Aorta (tissue), 5 donors: ENCODE data around the gene EPB41L4A. TPM values are rescaled to one million over a fixed set of nuclear protein-coding genes. Genes with fewer than 3 reads are reported as not detected.
"Not testable (repeated sequence)": the region's sequence is repeated elsewhere in the genome, so short reads cannot be mapped to it uniquely, and the experiment has no call there.

ENCODE experiments used
- ATAC-seq: fragments of 200-7000 bp; cut with Tn5 transposase; one replicate; pipeline ENCODE4 v1.9.1; 2022; ENCODE audit warnings: moderate library complexity; ENCODE audit not compliant: low FRiP score
- DNase-seq, 2 donors: peaks; one replicate each; pipeline ENCODE4 v3.0.0-alpha.2; 2020
- H3K27ac ChIP-seq, 2 donors: one replicate each; pipeline ENCODE4 v1.5.1; 2013; ENCODE audit warnings: low read length in 2 of 2, mild to moderate bottlenecking in 2 of 2, moderate library complexity in 2 of 2, control low read depth in 1 of 2, inconsistent platforms in 1 of 2, low read depth in 1 of 2
- H3K27me3 ChIP-seq, 2 donors: one replicate each; pipeline ENCODE4 v1.6.1; 2013; ENCODE audit warnings: control low read depth in 1 of 2, low read length in 1 of 2, mild to moderate bottlenecking in 1 of 2, moderate library complexity in 1 of 2; ENCODE audit not compliant: insufficient read depth in 2 of 2, control insufficient read depth in 1 of 2
- H3K36me3 ChIP-seq, 2 donors: one replicate each; pipeline ENCODE4 v1.6.1; 2013; ENCODE audit warnings: control low read depth in 1 of 2, low read length in 1 of 2, mild to moderate bottlenecking in 1 of 2; ENCODE audit not compliant: insufficient read depth in 2 of 2, control insufficient read depth in 1 of 2
- H3K4me1 ChIP-seq, 2 donors: one replicate each; pipeline ENCODE4 v1.6.1; 2013; ENCODE audit warnings: low read length in 2 of 2, control low read depth in 1 of 2, mild to moderate bottlenecking in 1 of 2, moderate library complexity in 1 of 2; ENCODE audit not compliant: insufficient read depth in 2 of 2, control insufficient read depth in 1 of 2
- H3K4me3 ChIP-seq, 2 donors: one replicate each; pipeline ENCODE4 v1.5.1; 2013; ENCODE audit warnings: low read length in 2 of 2, control low read depth in 1 of 2, mild to moderate bottlenecking in 1 of 2
- H3K9me3 ChIP-seq: one replicate; pipeline ENCODE4 v1.6.1; 2013; ENCODE audit warnings: mild to moderate bottlenecking, low read length; ENCODE audit not compliant: control insufficient read depth
- WGBS, 2 donors: extraction: QIAGEN DNeasy Blood & Tissue Kit; methylation state at CpG; one replicate each; pipeline ENCODE4 v1.1.7; 2013; 5-methylcytosine and 5-hydroxymethylcytosine counted together
- intact Hi-C, 2 donors: fragments of 100-400 bp; cut with DNase I; formaldehyde crosslinking; loops; one replicate each; pipeline versions ENCODE4 v1.14.2 to v1.15.0; 2022
- polyA plus RNA-seq, 2 donors: library from polyadenylated mRNA; stranded (reverse); fragments of 200-250 nt; gene quantifications; one replicate each; pipeline ENCODE4 v1.2.3, GENCODE V29; 2013
- total RNA-seq, 2 donors: library from RNA; stranded (reverse); fragmentation: NEBNext Ultra II Directional; extraction: Animal tissue kit (Norgen Biotek cat#: 25700); gene quantifications; one replicate each; pipeline ENCODE4 v1.2.1, GENCODE V29; 2021
- donor health status: healthy with polysubstance abuse.
- donor health status: Bipolar disorder and iron deficiency.
- donor health status: DM: no; HTN: no; CAD: no.
- donor health status: DM: no; HTN: no; CAD: no.
- donor health status: DM: yes; HTN: yes; CAD: no.

The EPB41L4A gene
- total and polyA plus RNA-seq, 4 donors: 4.4 to 39.3 (median 22.4) TPM

- Histone ChIP-seq H3K27ac (no peak overlapping the region), H3K9me3 (no peaks in the 10 kb centered on the region), H3K36me3 (no peaks in the 10 kb centered on the region), H3K4me1 (no peaks in the 10 kb centered on the region), H3K4me3 (no peak overlapping the region), H3K27me3 (no peaks in the 10 kb centered on the region)
- no peak for ATAC-seq
- DNase-seq: no peak
- intact Hi-C loops: no loop called here
- WGBS, 2 donors: 83 to 84% methylated on average over 2 of the region's 2 CpGs
Observed at GRCh38 chr5:112436144-112436543, 17.1 kb upstream of the EPB41L4A start.

- Histone ChIP-seq H3K27me3 (no peaks in the 10 kb centered on the region), H3K36me3 (no peaks in the 10 kb centered on the region), H3K4me3 (no peak overlapping the region), H3K9me3 (no peaks in the 10 kb centered on the region), H3K4me1 (no peaks in the 10 kb centered on the region), H3K27ac (no peak overlapping the region)
- ATAC-seq: no peak
- WGBS, 2 donors: 52 to 60% methylated on average over 1 of the region's 1 CpG
- DNase-seq: no peak
- intact Hi-C loops: no loop called here
Observed at GRCh38 chr5:112434641-112435040, 15.6 kb upstream of the EPB41L4A start.

DNA sequence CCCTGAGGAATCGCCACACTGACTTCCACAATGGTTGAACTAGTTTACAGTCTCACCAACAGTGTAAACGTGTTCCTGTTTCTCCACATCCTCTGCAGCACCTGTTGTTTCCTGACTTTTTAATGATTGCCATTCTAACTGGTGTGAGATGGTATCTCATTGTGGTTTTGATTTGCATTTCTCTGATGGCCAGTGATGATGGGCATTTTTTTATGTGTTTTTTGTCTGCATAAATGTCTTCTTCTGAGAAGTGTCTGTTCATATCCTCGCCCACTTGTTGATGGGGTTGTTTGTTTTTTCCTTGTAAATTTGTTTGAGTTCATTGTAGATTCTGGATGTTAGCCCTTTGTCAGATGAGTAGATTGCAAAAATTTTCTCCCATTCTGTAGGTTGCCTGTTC lies 7.1 kb upstream of the EPB41L4A start:
- intact Hi-C loops: not testable (repeated sequence)

GRCh38 chr5:112419986-112420864 lies 1.1 kb upstream of the EPB41L4A start:
- Histone ChIP-seq H3K9me3 (no peaks in the 10 kb centered on the region), H3K27ac (no peak overlapping the region), H3K36me3 (no peaks in the 10 kb centered on the region), H3K27me3 (no peaks in the 10 kb centered on the region), H3K4me3 (peak overlapping the region; percentile 48 to 73), H3K4me1 (no peaks in the 10 kb centered on the region)
- WGBS, 2 donors: 1 to 2% methylated on average over 51 to 64 of the region's 64 CpGs
- DNase-seq (peak; percentile 86 to 94), ATAC-seq (peak; percentile 96)
- intact Hi-C loops: loop anchor here (1.0 to 10.0 kb wide), 5 partner anchors 208 to 885 kb away; no protein-coding TSS in a partner anchor

More for the DNA sequence above, 7.1 kb upstream of the EPB41L4A start:
- DNase-seq, H3K36me3 ChIP-seq, H3K9me3 ChIP-seq, H3K4me3 ChIP-seq, ATAC-seq, H3K27me3 ChIP-seq, H3K4me1 ChIP-seq, H3K27ac ChIP-seq: not testable (repeated sequence)
- 93 to 96% methylated on average over 3 of the region's 3 CpGs for WGBS, 2 donors

DNA sequence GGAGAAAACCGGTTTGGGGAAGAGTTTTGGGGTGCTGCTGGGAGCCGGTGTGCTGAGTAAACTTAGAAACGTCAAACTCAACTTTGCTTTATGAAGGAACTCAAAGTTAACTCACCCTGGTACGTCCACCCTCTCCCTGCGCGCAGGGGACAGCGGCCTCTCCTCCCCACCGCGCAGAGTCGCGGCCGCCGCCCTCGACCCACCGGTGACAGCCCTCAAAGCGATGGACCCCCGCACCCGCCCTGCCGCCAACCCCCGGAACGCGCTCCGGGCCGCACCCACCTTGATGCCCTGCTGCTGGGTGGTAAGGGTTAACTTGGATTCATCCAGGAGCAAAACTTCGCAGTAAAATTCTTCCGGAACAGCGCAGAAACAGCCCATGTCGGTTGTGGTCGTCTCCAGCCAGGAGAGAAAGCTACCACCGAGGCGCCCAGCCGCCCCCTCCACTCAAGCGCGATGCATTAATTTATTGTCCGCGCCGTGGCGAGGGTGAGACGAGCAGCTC lies 366 bp downstream of the EPB41L4A start:
- intact Hi-C loops: loop anchor here (10.0 kb wide), 2 partner anchors 244 to 884 kb away; no protein-coding TSS in a partner anchor
- WGBS, 2 donors: 1% methylated on average over 37 to 39 of the region's 39 CpGs
- Histone ChIP-seq H3K4me3 (peak overlapping the region; percentile 48 to 73), H3K27ac (peak overlapping the region in 1 of 2 donors; percentile 37), H3K27me3 (no peaks in the 10 kb centered on the region), H3K4me1 (no peaks in the 10 kb centered on the region), H3K9me3 (no peaks in the 10 kb centered on the region), H3K36me3 (no peaks in the 10 kb centered on the region)
- ATAC-seq (peak; percentile 34), DNase-seq (peak; percentile 45 to 77)

GRCh38 chr5:112417931-112418658 lies 982 bp downstream of the EPB41L4A start:
- no peaks in the 10 kb centered on the region for H3K36me3 ChIP-seq
- no peaks in the 10 kb centered on the region for H3K9me3 ChIP-seq
- ATAC-seq: no peak
- H3K27ac ChIP-seq: no peak overlapping the region
- intact Hi-C loops: loop anchor here (10.0 kb wide), 2 partner anchors 243 to 883 kb away; no protein-coding TSS in a partner anchor
- whole genome bisulfite sequencing, 2 donors: 0 to 1% methylated on average over 26 of the region's 26 CpGs
- H3K4me3 ChIP-seq: peak overlapping the region; percentile 48 to 73
- H3K27me3 ChIP-seq: no peaks in the 10 kb centered on the region
- DNase-seq: peak; percentile 58 to 86
- no peaks in the 10 kb centered on the region for H3K4me1 ChIP-seq

GRCh38 chr5:112415552-112415951 lies 3.5 kb downstream of the EPB41L4A start:
- DNase-seq (no peak), ATAC-seq (no peak)
- WGBS, 2 donors: 84% methylated on average over 2 of the region's 2 CpGs

DNA sequence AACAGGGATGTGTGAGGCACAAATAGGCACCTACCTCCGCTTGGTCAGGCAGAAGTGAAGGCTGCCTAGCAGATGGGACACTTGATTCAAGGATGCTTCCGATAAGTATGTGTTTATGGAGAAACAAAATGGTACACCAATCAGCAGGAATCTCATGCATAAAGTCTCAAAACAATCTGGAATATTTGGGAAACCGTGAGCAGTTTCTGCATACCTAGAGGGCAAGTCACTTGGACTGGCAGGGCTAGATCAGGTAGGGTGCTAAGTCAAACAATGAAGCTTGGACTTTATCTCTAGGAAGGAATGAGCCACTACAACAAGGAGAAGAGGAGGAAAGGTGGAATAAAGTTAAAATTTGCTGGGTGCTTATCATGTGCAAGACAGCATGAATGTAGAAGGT lies 5.5 kb downstream of the EPB41L4A start:
- Histone ChIP-seq H3K9me3 (no peaks in the 10 kb centered on the region), H3K4me1 (peaks cover 0 to 3% of the 10 kb centered on the region in 2 donors), H3K27ac (no peak overlapping the region), H3K27me3 (no peaks in the 10 kb centered on the region), H3K36me3 (peaks cover 0 to 2% of the 10 kb centered on the region in 2 donors), H3K4me3 (no peak overlapping the region)
- intact Hi-C loops: loop anchor here (10.0 kb wide), 2 partner anchors 239 to 879 kb away; no protein-coding TSS in a partner anchor
- 90 to 95% methylated on average over 3 of the region's 3 CpGs for WGBS, 2 donors
- ATAC-seq (no peak), DNase-seq (no peak)

More at GRCh38 chr5:112415552-112415951, 3.5 kb downstream of the EPB41L4A start:
- H3K9me3 ChIP-seq: no peaks in the 10 kb centered on the region
- intact Hi-C loops: loop anchor here (10.0 kb wide), 2 partner anchors 241 to 881 kb away; no protein-coding TSS in a partner anchor
- H3K27me3 ChIP-seq: no peaks in the 10 kb centered on the region
- peaks cover 0 to 2% of the 10 kb centered on the region in 2 donors for H3K36me3 ChIP-seq
- H3K4me3 ChIP-seq: no peak overlapping the region
- no peak overlapping the region for H3K27ac ChIP-seq
- H3K4me1 ChIP-seq: no peaks in the 10 kb centered on the region
